Mesothelial cell of epicardium (in vitro differentiated cells): ENCODE results near the gene MED13L. TPM values are rescaled to one million over a fixed set of nuclear protein-coding genes. Genes with fewer than 3 reads are reported as not detected.

Experiments
- DNase-seq, 2 experiments: peaks; one replicate each; pipeline ENCODE4 v3.0.0; 2021; ENCODE audit warnings: low spot score in 2 of 2; ENCODE audit not compliant: unreplicated experiment in 2 of 2
- H3K27ac Mint-ChIP-seq: 2 replicates; pipeline ENCODE4 v1.8.0; 2021; ENCODE audit warnings: mixed read lengths
- H3K27me3 Mint-ChIP-seq: 2 replicates; pipeline ENCODE4 v1.8.0; 2021; ENCODE audit warnings: low read depth, mixed read lengths
- H3K36me3 Mint-ChIP-seq: 2 replicates; pipeline ENCODE4 v1.8.0; 2021; ENCODE audit warnings: mixed read lengths
- H3K4me1 Mint-ChIP-seq: 2 replicates; pipeline ENCODE4 v1.8.0; 2021; ENCODE audit warnings: mixed read lengths
- H3K4me3 Mint-ChIP-seq: 2 replicates; pipeline ENCODE4 v1.8.0; 2021; ENCODE audit warnings: mild to moderate bottlenecking, moderate library complexity, mixed read lengths
- H3K9me3 Mint-ChIP-seq: 2 replicates; pipeline ENCODE4 v1.8.0; 2021; ENCODE audit warnings: mixed read lengths
- total RNA-seq: library from RNA; stranded (reverse); gene quantifications from 3 replicates; pipeline ENCODE4 v1.2.1, GENCODE V29; 2021
- TF ChIP-seq, protein P1 (sequence below): fragments of 200-600 bp; sonication (generic); IDR thresholded peaks from one replicate; pipeline ENCODE4 v1.5.0; 2021; ENCODE audit warnings: antibody characterized with exemption; ENCODE audit not compliant: unreplicated experiment

Gene MED13L
- total RNA-seq, 1 donor from 2014 or later = 179 TPM

DNA sequence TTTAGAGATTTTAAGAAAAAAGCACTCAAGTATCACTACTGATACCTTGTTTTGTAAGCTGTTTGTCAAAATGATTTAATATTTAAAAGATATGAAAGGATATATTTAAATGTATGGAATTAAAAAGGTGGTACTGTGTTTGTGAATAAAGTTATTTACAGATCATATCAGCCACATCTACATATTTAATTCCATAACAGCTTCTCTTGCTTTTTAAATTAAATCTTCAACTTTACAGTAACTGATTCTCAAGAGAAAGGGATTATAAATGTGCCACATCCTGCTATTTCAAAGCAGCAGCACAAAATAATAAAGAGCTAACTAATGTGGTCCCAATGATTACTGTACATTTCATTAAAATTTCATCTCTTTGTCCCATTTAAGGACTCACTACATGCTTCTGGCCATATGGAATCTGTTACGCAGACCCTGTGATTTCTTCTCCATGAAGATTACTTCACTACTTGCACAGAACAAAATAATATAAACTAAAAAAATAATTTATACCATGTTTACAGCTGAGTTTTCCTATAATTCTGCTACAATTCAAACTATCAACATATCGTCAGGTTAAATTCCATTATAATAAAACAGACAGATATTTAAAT, 117.8 kb downstream of the MED13L start:
- no peaks in the 10 kb centered on the region for H3K9me3 Mint-ChIP-seq
- TF ChIP-seq, protein P1, sequence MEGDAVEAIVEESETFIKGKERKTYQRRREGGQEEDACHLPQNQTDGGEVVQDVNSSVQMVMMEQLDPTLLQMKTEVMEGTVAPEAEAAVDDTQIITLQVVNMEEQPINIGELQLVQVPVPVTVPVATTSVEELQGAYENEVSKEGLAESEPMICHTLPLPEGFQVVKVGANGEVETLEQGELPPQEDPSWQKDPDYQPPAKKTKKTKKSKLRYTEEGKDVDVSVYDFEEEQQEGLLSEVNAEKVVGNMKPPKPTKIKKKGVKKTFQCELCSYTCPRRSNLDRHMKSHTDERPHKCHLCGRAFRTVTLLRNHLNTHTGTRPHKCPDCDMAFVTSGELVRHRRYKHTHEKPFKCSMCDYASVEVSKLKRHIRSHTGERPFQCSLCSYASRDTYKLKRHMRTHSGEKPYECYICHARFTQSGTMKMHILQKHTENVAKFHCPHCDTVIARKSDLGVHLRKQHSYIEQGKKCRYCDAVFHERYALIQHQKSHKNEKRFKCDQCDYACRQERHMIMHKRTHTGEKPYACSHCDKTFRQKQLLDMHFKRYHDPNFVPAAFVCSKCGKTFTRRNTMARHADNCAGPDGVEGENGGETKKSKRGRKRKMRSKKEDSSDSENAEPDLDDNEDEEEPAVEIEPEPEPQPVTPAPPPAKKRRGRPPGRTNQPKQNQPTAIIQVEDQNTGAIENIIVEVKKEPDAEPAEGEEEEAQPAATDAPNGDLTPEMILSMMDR = no peak

DNA sequence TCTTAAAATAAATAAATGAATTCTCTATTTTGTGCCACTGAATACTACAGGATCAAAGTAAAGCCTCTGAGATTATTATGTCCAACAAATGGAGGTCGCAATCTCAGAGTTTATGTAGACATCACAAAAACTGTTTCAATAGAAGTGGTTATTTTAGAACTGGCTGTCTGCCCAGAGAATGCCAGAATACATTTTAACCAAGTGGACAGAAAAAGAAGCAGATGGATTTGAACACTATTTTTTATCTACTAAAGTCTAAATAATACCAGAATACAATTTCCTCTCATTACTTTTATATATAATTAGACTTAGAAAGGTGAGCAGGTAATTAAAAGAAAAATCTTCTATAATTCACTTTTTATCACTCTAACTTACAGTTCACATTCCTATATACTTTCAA, 118.3 kb downstream of the MED13L start:
- no peaks in the 10 kb centered on the region for H3K9me3 Mint-ChIP-seq
- H3K27me3 Mint-ChIP-seq = no peaks in the 10 kb centered on the region
- TF ChIP-seq, protein P1 = no peak
- no peak overlapping the region for H3K4me3 Mint-ChIP-seq
- H3K27ac Mint-ChIP-seq = peak overlapping the region; percentile 39
- peaks cover 40% of the 10 kb centered on the region for H3K4me1 Mint-ChIP-seq
- H3K36me3 Mint-ChIP-seq = no peaks in the 10 kb centered on the region
- DNase-seq = no peak

More for the DNA sequence above, 117.8 kb downstream of the MED13L start:
- H3K27ac Mint-ChIP-seq = no peak overlapping the region
- H3K36me3 Mint-ChIP-seq = no peaks in the 10 kb centered on the region
- no peak overlapping the region for H3K4me3 Mint-ChIP-seq
- DNase-seq = no peak
- peaks cover 45% of the 10 kb centered on the region for H3K4me1 Mint-ChIP-seq
- no peaks in the 10 kb centered on the region for H3K27me3 Mint-ChIP-seq

DNA sequence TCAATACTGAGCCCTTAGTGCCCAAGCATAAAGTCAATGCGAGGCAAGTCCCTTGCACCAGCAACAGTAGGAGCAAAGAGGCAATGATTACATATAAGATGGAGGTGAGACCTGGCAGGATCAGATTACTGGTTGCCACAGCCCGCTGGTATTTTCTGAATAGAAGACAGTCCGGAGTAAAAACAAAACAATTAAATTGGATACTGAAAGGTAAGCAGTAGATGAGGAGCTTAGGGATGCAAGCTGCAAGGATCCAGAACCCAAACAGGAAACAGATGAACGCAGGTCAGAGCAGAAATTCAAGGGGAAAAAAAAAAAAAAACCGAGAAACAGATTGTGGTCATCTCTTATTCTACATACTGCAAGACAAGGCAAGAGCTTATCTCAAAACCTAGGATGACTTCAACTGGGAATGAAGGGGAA, 119.6 kb downstream of the MED13L start:
- Mint-ChIP-seq H3K9me3 (no peaks in the 10 kb centered on the region), H3K27me3 (no peaks in the 10 kb centered on the region), H3K36me3 (no peaks in the 10 kb centered on the region), H3K4me3 (no peak overlapping the region), H3K27ac (no peak overlapping the region), H3K4me1 (peaks cover 47% of the 10 kb centered on the region)
- no peak for DNase-seq
- TF ChIP-seq, protein P1 = no peak

DNA sequence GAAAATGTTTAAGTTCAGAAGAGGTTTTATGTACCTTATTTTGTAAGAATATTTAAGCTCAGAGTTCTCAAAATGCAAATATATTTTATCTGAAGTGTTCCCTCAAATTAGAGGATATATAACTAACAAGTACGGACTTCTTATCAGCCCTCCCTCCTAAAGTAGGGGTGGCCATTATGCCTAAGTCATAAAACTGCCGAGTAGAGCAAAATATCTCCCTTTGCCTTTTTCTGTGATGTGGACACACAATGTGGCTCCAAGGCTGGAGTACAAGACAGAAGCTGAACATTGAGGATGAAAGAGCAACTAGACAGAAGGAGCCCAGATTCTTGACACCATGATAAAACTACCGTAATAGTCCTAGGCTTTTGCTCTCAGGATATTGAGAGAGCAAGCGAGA, 120.9 kb downstream of the MED13L start:
- no peaks in the 10 kb centered on the region for H3K36me3 Mint-ChIP-seq
- peaks cover 52% of the 10 kb centered on the region for H3K4me1 Mint-ChIP-seq
- no peaks in the 10 kb centered on the region for H3K27me3 Mint-ChIP-seq
- H3K27ac Mint-ChIP-seq = no peak overlapping the region
- H3K4me3 Mint-ChIP-seq = no peak overlapping the region
- TF ChIP-seq, protein P1 = no peak
- no peaks in the 10 kb centered on the region for H3K9me3 Mint-ChIP-seq
- DNase-seq = no peak

DNA sequence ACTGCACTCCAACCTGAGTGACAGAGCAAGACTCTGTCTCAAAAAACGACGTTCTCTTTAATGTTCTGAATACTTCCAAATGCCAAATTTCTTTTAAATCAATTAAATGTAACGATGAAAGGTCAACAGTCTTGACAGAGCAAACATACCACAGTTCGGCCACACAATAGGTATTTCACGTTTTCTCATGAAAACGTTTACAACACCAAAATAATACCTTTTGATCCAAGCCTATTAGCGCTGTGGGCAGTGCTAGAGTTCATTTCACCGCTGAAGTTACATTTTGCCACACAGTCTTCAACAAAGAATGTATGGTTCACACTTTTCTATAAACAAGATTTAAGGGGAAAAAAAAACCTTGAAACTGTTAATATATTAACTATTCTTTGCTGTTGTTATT, 122.1 kb downstream of the MED13L start:
- DNase-seq = no peak
- H3K4me3 Mint-ChIP-seq = no peak overlapping the region
- H3K36me3 Mint-ChIP-seq = no peaks in the 10 kb centered on the region
- H3K27me3 Mint-ChIP-seq = no peaks in the 10 kb centered on the region
- H3K27ac Mint-ChIP-seq = no peak overlapping the region
- no peaks in the 10 kb centered on the region for H3K9me3 Mint-ChIP-seq
- TF ChIP-seq, protein P1 = no peak
- peaks cover 54% of the 10 kb centered on the region for H3K4me1 Mint-ChIP-seq
